Naive thymus-derived CD4-positive, alpha-beta T cell (primary cell): ENCODE measurements around the gene HIPK2. TPM values are rescaled to one million over a fixed set of nuclear protein-coding genes. Genes with fewer than 3 reads are reported as not detected.
"Not testable (repeated sequence)": the region's sequence is repeated elsewhere in the genome, so short reads cannot be mapped to it uniquely, and the experiment has no call there.

Experiments
- ATAC-seq: fragments of 150-1000 bp; cut with Tn5 transposase; 2 replicates; pipeline ENCODE4 v1.10.0; 2021; ENCODE audit warnings: mild to moderate bottlenecking, moderate library complexity
- CTCF ChIA-PET: fragments of 350-600 bp; sonication (Branson Sonifier 250); formaldehyde crosslinking; loops from one replicate; lab custom pipeline; 2021; ENCODE audit warnings: antibody characterized with exemption; lab: Charles Lee
- POLR2A ChIA-PET: fragments of 350-600 bp; sonication (Branson Sonifier 250); formaldehyde crosslinking; loops from one replicate; lab custom pipeline; 2021; ENCODE audit warnings: antibody characterized with exemption, inconsistent platforms; lab: Charles Lee
- DNase-seq, 9 donors: peaks; one replicate each; pipeline versions ENCODE4 v3.0.0 to v3.0.0-alpha.2; 2020 to 2022; ENCODE audit warnings: mixed read lengths in 1 of 9
- H3K27ac ChIP-seq: one replicate; pipeline ENCODE4 v1.7.0; 2013; ENCODE audit warnings: mild to moderate bottlenecking, low read depth, low read length, moderate library complexity
- H3K27me3 ChIP-seq, 2 donors: one replicate each; pipeline ENCODE4 v1.7.0; 2013; ENCODE audit warnings: low read length in 2 of 2, mild to moderate bottlenecking in 2 of 2, moderate library complexity in 2 of 2; ENCODE audit not compliant: control insufficient read depth in 2 of 2, insufficient read depth in 2 of 2
- H3K36me3 ChIP-seq, 3 experiments: 1 replicate in 2 of 3; 2 replicates in 1 of 3; pipeline ENCODE4 v1.7.0; 2013; ENCODE audit warnings: low read length in 3 of 3, mild to moderate bottlenecking in 3 of 3, moderate library complexity in 1 of 3; ENCODE audit not compliant: insufficient read depth in 3 of 3, control insufficient read depth in 2 of 3
- H3K4me1 ChIP-seq, 2 donors: one replicate each; pipeline ENCODE4 v1.7.0; 2013; ENCODE audit warnings: low read length in 2 of 2, mild to moderate bottlenecking in 2 of 2, moderate library complexity in 1 of 2; ENCODE audit not compliant: control insufficient read depth in 2 of 2, insufficient read depth in 2 of 2
- H3K4me3 ChIP-seq: 2 replicates; pipeline ENCODE4 v1.7.0; 2013; ENCODE audit warnings: mild to moderate bottlenecking, low read length
- H3K9me3 ChIP-seq, 3 experiments: 1 replicate in 2 of 3; 2 replicates in 1 of 3; pipeline ENCODE4 v1.7.0; 2013; ENCODE audit warnings: low read length in 3 of 3; ENCODE audit not compliant: control insufficient read depth in 2 of 3
- H3K27ac Mint-ChIP-seq, 9 donors: one replicate each; pipeline ENCODE4 v1.8.0; 2020 to 2022; ENCODE audit warnings: mixed read lengths in 9 of 9, mild to moderate bottlenecking in 8 of 9, moderate library complexity in 5 of 9, inconsistent platforms in 2 of 9
- H3K27me3 Mint-ChIP-seq, 5 donors: one replicate each; pipeline ENCODE4 v1.8.0; 2021 to 2022; ENCODE audit warnings: mixed read lengths in 5 of 5, mild to moderate bottlenecking in 1 of 5
- H3K36me3 Mint-ChIP-seq, 5 donors: one replicate each; pipeline ENCODE4 v1.8.0; 2020 to 2022; ENCODE audit warnings: mixed read lengths in 5 of 5, mild to moderate bottlenecking in 3 of 5, inconsistent platforms in 1 of 5
- H3K4me1 Mint-ChIP-seq, 7 donors: one replicate each; pipeline ENCODE4 v1.8.0; 2020 to 2022; ENCODE audit warnings: mixed read lengths in 7 of 7, mild to moderate bottlenecking in 3 of 7, inconsistent platforms in 1 of 7
- H3K4me3 Mint-ChIP-seq, 10 donors: one replicate each; pipeline ENCODE4 v1.8.0; 2020 to 2022; ENCODE audit warnings: mild to moderate bottlenecking in 10 of 10, mixed read lengths in 10 of 10, moderate library complexity in 6 of 10, inconsistent platforms in 2 of 10
- H3K9me3 Mint-ChIP-seq, 11 donors: one replicate each; pipeline ENCODE4 v1.8.0; 2020 to 2022; ENCODE audit warnings: mixed read lengths in 11 of 11, mild to moderate bottlenecking in 4 of 11, inconsistent platforms in 1 of 11, moderate library complexity in 1 of 11
- intact Hi-C, 2 donors: fragments of 100-400 bp; cut with micrococcal nuclease; formaldehyde crosslinking; loops; one replicate each; pipeline ENCODE4 v1.15.1; 2023
- polyA plus RNA-seq, 2 donors: library from polyadenylated mRNA; unstranded; fragments of 300-500 nt; fragmentation: Illumina TruSeq; gene quantifications; one replicate each; pipeline ENCODE4 v1.2.3, GENCODE V29; 2021
- total RNA-seq, 6 experiments: library from RNA in 5 of 6; stranded (reverse) in 5 of 6; gene quantifications; 1 replicate in 5 of 6; 2 replicates in 1 of 6; pipeline ENCODE4 v1.2.3 and lab custom pipeline; 2021 to 2026

Gene HIPK2
- total and polyA plus RNA-seq, 7 experiments from 2014 or later = 4.6 to 44.0 (median 36.1) TPM

- POLR2A ChIA-PET = interaction anchor here (0.7 to 1.3 kb wide), 2 partner anchors 23 to 82 kb away, joined by 3 to 4 read pairs; no protein-coding TSS in a partner anchor
Measured at GRCh38 chr7:139674341-139674740, 103.5 kb downstream of the HIPK2 start.

GRCh38 chr7:139673762-139674161 is 104.0 kb downstream of the HIPK2 start:
- no peaks in the 10 kb centered on the region for H3K9me3 Mint-ChIP-seq
- no peak for ATAC-seq

More at GRCh38 chr7:139674341-139674740, 103.5 kb downstream of the HIPK2 start:
- CTCF ChIA-PET = no interaction called here
- no peak for DNase-seq
- Mint-ChIP-seq H3K4me1 (peaks cover 5 to 48% (median 23%) of the 10 kb centered on the region in 7 donors), H3K36me3 (peaks cover 0 to 33% (median 14%) of the 10 kb centered on the region in 5 donors), H3K4me3 (no peak overlapping the region), H3K9me3 (no peaks in the 10 kb centered on the region), H3K27me3 (no peaks in the 10 kb centered on the region), H3K27ac (no peak overlapping the region)
- no peak for ATAC-seq
- Histone ChIP-seq H3K4me3 (no peak overlapping the region), H3K4me1 (no peaks in the 10 kb centered on the region), H3K27me3 (no peaks in the 10 kb centered on the region), H3K36me3 (peaks cover 0 to 6% (median 0%) of the 10 kb centered on the region in 3 experiments), H3K27ac (no peak overlapping the region), H3K9me3 (no peaks in the 10 kb centered on the region)
- intact Hi-C loops = no loop called here

GRCh38 chr7:139673230-139673629 is 104.6 kb downstream of the HIPK2 start:
- Histone ChIP-seq H3K4me3 (no peak overlapping the region), H3K27ac (no peak overlapping the region), H3K9me3 (no peaks in the 10 kb centered on the region), H3K36me3 (peaks cover 0 to 6% (median 0%) of the 10 kb centered on the region in 3 experiments), H3K4me1 (no peaks in the 10 kb centered on the region), H3K27me3 (no peaks in the 10 kb centered on the region)
- CTCF ChIA-PET = no interaction called here
- H3K27ac Mint-ChIP-seq = peak overlapping the region in 2 of 9 donors; percentile 13 to 19
- no peaks in the 10 kb centered on the region for H3K9me3 Mint-ChIP-seq
- peaks cover 5 to 49% (median 26%) of the 10 kb centered on the region in 7 donors for H3K4me1 Mint-ChIP-seq
- peak; percentile 42 for ATAC-seq
- H3K4me3 Mint-ChIP-seq = no peak overlapping the region
- no peaks in the 10 kb centered on the region for H3K27me3 Mint-ChIP-seq
- H3K36me3 Mint-ChIP-seq = peaks cover 0 to 29% (median 13%) of the 10 kb centered on the region in 5 donors
- POLR2A ChIA-PET = no interaction called here
- DNase-seq = no peak
- intact Hi-C loops = no loop called here

More at GRCh38 chr7:139673762-139674161, 104.0 kb downstream of the HIPK2 start:
- peaks cover 5 to 49% (median 26%) of the 10 kb centered on the region in 7 donors for H3K4me1 Mint-ChIP-seq
- POLR2A ChIA-PET = interaction anchor here (0.7 kb wide), 1 partner anchor 83 kb away, joined by 4 read pairs; no protein-coding TSS in a partner anchor
- H3K27ac Mint-ChIP-seq = no peak overlapping the region
- H3K27me3 Mint-ChIP-seq = no peaks in the 10 kb centered on the region
- no peak for DNase-seq
- intact Hi-C loops = no loop called here
- no peaks in the 10 kb centered on the region for H3K9me3 ChIP-seq
- CTCF ChIA-PET = no interaction called here
- no peaks in the 10 kb centered on the region for H3K4me1 ChIP-seq
- peaks cover 0 to 6% (median 0%) of the 10 kb centered on the region in 3 experiments for H3K36me3 ChIP-seq
- H3K36me3 Mint-ChIP-seq = peaks cover 0 to 31% (median 14%) of the 10 kb centered on the region in 5 donors
- H3K27me3 ChIP-seq = no peaks in the 10 kb centered on the region
- no peak overlapping the region for H3K4me3 Mint-ChIP-seq
- H3K27ac ChIP-seq = no peak overlapping the region
- H3K4me3 ChIP-seq = no peak overlapping the region

GRCh38 chr7:139671967-139672366 is 105.8 kb downstream of the HIPK2 start:
- H3K4me1 ChIP-seq = no peaks in the 10 kb centered on the region
- DNase-seq = no peak
- no peaks in the 10 kb centered on the region for H3K9me3 ChIP-seq
- H3K27me3 ChIP-seq = no peaks in the 10 kb centered on the region
- no peak overlapping the region for H3K4me3 Mint-ChIP-seq
- peaks cover 0 to 6% (median 0%) of the 10 kb centered on the region in 3 experiments for H3K36me3 ChIP-seq
- no peak overlapping the region for H3K4me3 ChIP-seq
- ChIA-PET CTCF (interaction anchor here (0.6 kb wide), 1 partner anchor 591 kb away, joined by 4 read pairs; no protein-coding TSS in a partner anchor), POLR2A (no interaction called here)
- H3K4me1 Mint-ChIP-seq = peaks cover 5 to 45% (median 25%) of the 10 kb centered on the region in 7 donors
- no peaks in the 10 kb centered on the region for H3K27me3 Mint-ChIP-seq
- H3K27ac ChIP-seq = no peak overlapping the region
- H3K27ac Mint-ChIP-seq = no peak overlapping the region
- no peak for ATAC-seq
- intact Hi-C loops = no loop called here
- H3K36me3 Mint-ChIP-seq = peaks cover 0 to 29% (median 13%) of the 10 kb centered on the region in 5 donors
- H3K9me3 Mint-ChIP-seq = no peaks in the 10 kb centered on the region

- H3K27ac ChIP-seq, DNase-seq, H3K27ac Mint-ChIP-seq, H3K9me3 ChIP-seq, H3K4me1 ChIP-seq, POLR2A ChIA-PET, H3K27me3 ChIP-seq, H3K36me3 ChIP-seq, ATAC-seq, H3K4me3 ChIP-seq, H3K9me3 Mint-ChIP-seq, intact Hi-C loops, H3K4me3 Mint-ChIP-seq, H3K27me3 Mint-ChIP-seq: not testable (repeated sequence)
- Mint-ChIP-seq H3K36me3 (peaks cover 0 to 23% (median 15%) of the 10 kb centered on the region in 5 donors), H3K4me1 (peaks cover 8 to 37% (median 25%) of the 10 kb centered on the region in 7 donors)
- CTCF ChIA-PET = interaction anchor here (0.7 kb wide), 1 partner anchor 317 kb away, joined by 6 read pairs; no protein-coding TSS in a partner anchor
Measured at GRCh38 chr7:139670662-139671061, 107.1 kb downstream of the HIPK2 start.

- POLR2A ChIA-PET = interaction anchor here (0.6 kb wide), 1 partner anchor 20 kb away, joined by 3 read pairs; no protein-coding TSS in a partner anchor
- DNase-seq (peak in 2 of 9 donors; percentile 22 to 36), ATAC-seq (peak; percentile 92)
- H3K4me1 ChIP-seq = no peaks in the 10 kb centered on the region
- intact Hi-C loops = no loop called here
- peaks cover 0 to 3% (median 0%) of the 10 kb centered on the region in 11 donors for H3K9me3 Mint-ChIP-seq
- no peak overlapping the region for H3K4me3 ChIP-seq
- H3K4me1 Mint-ChIP-seq = peaks cover 7 to 38% (median 32%) of the 10 kb centered on the region in 7 donors
- H3K9me3 ChIP-seq = no peaks in the 10 kb centered on the region
- CTCF ChIA-PET = no interaction called here
- peak overlapping the region in 3 of 10 donors; percentile 3 to 56 (median 30) for H3K4me3 Mint-ChIP-seq
- no peaks in the 10 kb centered on the region for H3K27me3 Mint-ChIP-seq
- no peaks in the 10 kb centered on the region for H3K36me3 ChIP-seq
- H3K36me3 Mint-ChIP-seq = peaks cover 0 to 18% (median 12%) of the 10 kb centered on the region in 5 donors
- H3K27me3 ChIP-seq = no peaks in the 10 kb centered on the region
- H3K27ac ChIP-seq = no peak overlapping the region
- H3K27ac Mint-ChIP-seq = peak overlapping the region in 4 of 9 donors; percentile 2 to 76 (median 48)
Measured at GRCh38 chr7:139669106-139670061, 108.4 kb downstream of the HIPK2 start.
